A673 (cell line): ENCODE data around the gene BABAM2.

Source experiments
- EZH2 ChIP-seq: fragments of 200-600 bp; sonication (generic); IDR thresholded peaks from 2 replicates; pipeline ENCODE4 v1.6.1; 2017; ENCODE audit warnings: borderline replicate concordance, low read depth, mild to moderate bottlenecking, mixed read lengths, antibody characterized with exemption, low read length; ENCODE audit not compliant: poor library complexity, severe bottlenecking
- TF ChIP-seq, protein P1 (sequence below): fragments of 300-800, 200-600 bp; sonication (generic); conservative IDR thresholded peaks from 2 replicates; pipeline ENCODE4 v1.5.1; 2017; ENCODE audit warnings: low read depth, mild to moderate bottlenecking, antibody characterized with exemption, low read length, moderate library complexity, mixed read lengths

DNA sequence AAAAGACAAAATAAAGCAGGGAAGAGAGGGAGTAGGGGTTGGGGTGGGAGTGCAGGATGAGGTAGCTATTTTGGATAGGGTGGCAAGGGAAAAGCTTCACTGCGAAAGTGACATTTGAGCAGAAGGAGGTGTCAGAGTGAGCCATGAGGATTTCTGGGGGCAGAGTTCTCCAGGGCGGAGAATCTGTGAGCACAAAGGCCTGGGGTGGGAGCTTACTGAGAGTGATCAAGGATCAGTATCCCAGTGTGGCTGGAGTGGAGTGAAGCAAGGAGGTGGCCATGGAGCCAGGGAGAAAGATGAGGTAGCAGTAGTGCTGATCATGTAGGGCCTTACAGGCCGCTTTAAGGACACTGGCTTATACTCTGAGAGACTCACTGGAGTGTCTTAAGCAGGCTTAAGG is 291.3 kb downstream of the BABAM2 start:
- no peak for TF ChIP-seq EZH2
- TF ChIP-seq, protein P1, sequence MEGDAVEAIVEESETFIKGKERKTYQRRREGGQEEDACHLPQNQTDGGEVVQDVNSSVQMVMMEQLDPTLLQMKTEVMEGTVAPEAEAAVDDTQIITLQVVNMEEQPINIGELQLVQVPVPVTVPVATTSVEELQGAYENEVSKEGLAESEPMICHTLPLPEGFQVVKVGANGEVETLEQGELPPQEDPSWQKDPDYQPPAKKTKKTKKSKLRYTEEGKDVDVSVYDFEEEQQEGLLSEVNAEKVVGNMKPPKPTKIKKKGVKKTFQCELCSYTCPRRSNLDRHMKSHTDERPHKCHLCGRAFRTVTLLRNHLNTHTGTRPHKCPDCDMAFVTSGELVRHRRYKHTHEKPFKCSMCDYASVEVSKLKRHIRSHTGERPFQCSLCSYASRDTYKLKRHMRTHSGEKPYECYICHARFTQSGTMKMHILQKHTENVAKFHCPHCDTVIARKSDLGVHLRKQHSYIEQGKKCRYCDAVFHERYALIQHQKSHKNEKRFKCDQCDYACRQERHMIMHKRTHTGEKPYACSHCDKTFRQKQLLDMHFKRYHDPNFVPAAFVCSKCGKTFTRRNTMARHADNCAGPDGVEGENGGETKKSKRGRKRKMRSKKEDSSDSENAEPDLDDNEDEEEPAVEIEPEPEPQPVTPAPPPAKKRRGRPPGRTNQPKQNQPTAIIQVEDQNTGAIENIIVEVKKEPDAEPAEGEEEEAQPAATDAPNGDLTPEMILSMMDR, result no peak
